ENCODE data around the gene C11orf54.
"Not testable (repeated sequence)": the region's sequence is repeated elsewhere in the genome, so short reads cannot be mapped to it uniquely, and the experiment has no call there.

C11orf54 gene

GRCh38 chr11:93753241-93753640 is 11.8 kb downstream of the C11orf54 start:
- FAIRE-seq (no peak), DNase-seq (ENCODE audit: insufficient read length, low spot score) (no peak)
- no peak for TF ChIP-seq CTCF (IDR thresholded peaks at IDR 0.05; ENCODE audit: insufficient read depth, missing control alignments)

GRCh38 chr11:93756748-93757147 is 15.3 kb downstream of the C11orf54 start:
- TF ChIP-seq CTCF (IDR thresholded peaks at IDR 0.05; ENCODE audit: insufficient read depth, missing control alignments): no peak
- FAIRE-seq: no peak

GRCh38 chr11:93757301-93757700 is 15.8 kb downstream of the C11orf54 start:
- TF ChIP-seq CTCF (IDR thresholded peaks at IDR 0.05; ENCODE audit: insufficient read depth, missing control alignments): no peak
- DNase-seq (ENCODE audit: insufficient read length, low spot score) (no peak), FAIRE-seq (no peak)

More at GRCh38 chr11:93756748-93757147, 15.3 kb downstream of the C11orf54 start:
- DNase-seq (ENCODE audit: insufficient read length, low spot score): no peak

- no peak for TF ChIP-seq CTCF (IDR thresholded peaks at IDR 0.05; ENCODE audit: insufficient read depth, missing control alignments)
- no peak for DNase-seq (ENCODE audit: insufficient read length, low spot score)
- FAIRE-seq: no peak
These were observed 16.7 kb downstream of the C11orf54 start for GRCh38 chr11:93757924-93758865.

GRCh38 chr11:93759123-93759522 is 17.7 kb downstream of the C11orf54 start:
- not testable (repeated sequence) for DNase-seq (ENCODE audit: insufficient read length, low spot score); FAIRE-seq

GRCh38 chr11:93761910-93762309 is 20.4 kb downstream of the C11orf54 start:
- no peak for FAIRE-seq
- DNase-seq (ENCODE audit: insufficient read length, low spot score): no peak
- no peak for TF ChIP-seq CTCF (IDR thresholded peaks at IDR 0.05; ENCODE audit: insufficient read depth, missing control alignments)

- no peak for FAIRE-seq
- DNase-seq (ENCODE audit: insufficient read length, low spot score): no peak
- TF ChIP-seq CTCF (IDR thresholded peaks at IDR 0.05; ENCODE audit: insufficient read depth, missing control alignments): no peak
These were observed 24.1 kb downstream of the C11orf54 start for GRCh38 chr11:93765551-93765950.

Measured in D721Med (cell line).